ENCODE data around the gene MCC. TPM values are rescaled to one million over a fixed set of nuclear protein-coding genes. Genes with fewer than 3 reads are reported as not detected.

Gene MCC
- total RNA-seq, 1 experiment from 2014 or later = 7.6 TPM

GRCh38 chr5:113425909-113426308 is 62.3 kb downstream of the MCC start:
- Histone ChIP-seq H3K79me1 (ENCODE audit: insufficient read depth, low read depth, low read length, poor library complexity, severe bottlenecking) (no peaks in the 10 kb centered on the region), H3K79me2 (ENCODE audit: insufficient read depth, low read length) (no peaks in the 10 kb centered on the region), H3K23ac (ENCODE audit: insufficient read length, low read depth, low read length) (no peak overlapping the region), H3K4me2 (ENCODE audit: insufficient read depth, insufficient read length, low read length) (no peak overlapping the region), H2AK5ac (ENCODE audit: insufficient read length, low read length) (no peak overlapping the region), H3K27ac (ENCODE audit: insufficient read length, low read depth, low read length) (no peak overlapping the region), H3K27me3 (ENCODE audit: insufficient read depth, low read length) (no peaks in the 10 kb centered on the region), H2BK20ac (ENCODE audit: low read depth, low read length, poor library complexity, severe bottlenecking) (no peak overlapping the region), H3T11ph (ENCODE audit: low read length) (no peak overlapping the region), H3K56ac (ENCODE audit: insufficient read length, low read depth, low read length) (no peak overlapping the region), H4K20me1 (ENCODE audit: control insufficient read depth, insufficient read depth, insufficient read length) (no peaks in the 10 kb centered on the region), H3K4ac (ENCODE audit: low read depth, low read length) (no peak overlapping the region), H3K9ac (ENCODE audit: extremely low read depth, insufficient read length, low read length) (no peak overlapping the region), H3K4me1 (ENCODE audit: insufficient read depth, low read length) (no peaks in the 10 kb centered on the region), H4K5ac (ENCODE audit: insufficient read length, low read depth, low read length) (no peak overlapping the region), H2BK15ac (ENCODE audit: low read depth, low read length) (no peak overlapping the region), H2BK12ac (ENCODE audit: insufficient read length, low read depth, low read length) (no peak overlapping the region), H4K8ac (replicated peaks; ENCODE audit: insufficient read length, low read depth, low read length) (no peak overlapping the region), H3K14ac (ENCODE audit: insufficient read depth, low read length) (no peak overlapping the region), H3K9me3 (ENCODE audit: control insufficient read depth, low read depth, low read length) (no peaks in the 10 kb centered on the region), H2BK120ac (ENCODE audit: low read depth, low read length, poor library complexity, severe bottlenecking) (no peak overlapping the region), H4K91ac (ENCODE audit: insufficient read length, low read depth, low read length) (no peak overlapping the region), H3K18ac (ENCODE audit: insufficient read length, low read depth, low read length) (no peak overlapping the region), H2BK5ac (ENCODE audit: insufficient read length, low read length) (no peak overlapping the region), H3K23me2 (ENCODE audit: insufficient read length, low read depth, low read length, poor library complexity, severe bottlenecking) (no peaks in the 10 kb centered on the region), H2AFZ (ENCODE audit: low read length) (no peak overlapping the region)
- Mint-ChIP-seq H3K4me3 (no peak overlapping the region), H3K27ac (no peak overlapping the region), H3K4me1 (peaks cover 0 to 5% of the 10 kb centered on the region in 2 experiments; a peak in 1 of 4 replicates), H3K9me3 (no peaks in the 10 kb centered on the region), H3K27me3 (ENCODE audit: low read depth) (no peaks in the 10 kb centered on the region), H3K36me3 (ENCODE audit: insufficient read depth in 1 of 3, low read depth in 3 of 3) (no peaks in the 10 kb centered on the region)
- TF ChIP-seq CTCF (conservative IDR thresholded peaks at IDR 0.05) = no peak
- WGBS (ENCODE audit: extremely low coverage, insufficient read length, low lambda C conversion rate) = no CpG with 5 or more reads among the region's 3 CpGs
- no peak for DNase-seq

All from H9 (cell line).